Measurements from ENCODE around the gene TRIM17.

Gene TRIM17

DNA sequence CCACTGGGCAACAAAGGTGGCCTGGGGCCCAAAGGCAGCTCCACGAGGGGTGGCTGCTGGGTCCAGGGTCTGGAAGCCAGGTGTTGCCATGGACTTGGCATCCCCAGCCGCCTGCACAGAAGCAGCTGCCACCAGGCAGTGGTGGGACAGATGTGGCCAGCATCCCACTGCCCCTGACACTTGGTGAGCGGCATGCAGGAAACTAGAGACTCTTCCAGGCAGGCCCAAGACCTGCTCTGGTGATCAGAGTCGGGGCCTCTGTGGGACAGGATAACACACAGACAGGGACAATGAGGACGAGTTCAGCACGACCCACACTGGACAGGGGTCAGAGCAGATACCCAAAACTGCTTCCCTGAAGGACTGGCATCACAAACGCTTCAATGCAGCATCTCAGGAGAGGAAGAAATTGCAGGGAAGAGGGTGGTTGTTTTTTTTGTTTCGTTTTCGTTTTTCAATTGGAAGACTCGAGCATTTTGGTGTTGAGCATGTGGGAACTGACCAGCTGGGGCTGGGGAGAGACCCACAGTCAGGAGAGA is 36.4 kb upstream of the TRIM17 start:
- H3F3A ChIP-seq (ENCODE audit: insufficient read depth, low read length), result no peaks in the 10 kb centered on the region
- H2AFZ ChIP-seq (ENCODE audit: low read length), result no peak overlapping the region
- H3K27me3 ChIP-seq (ENCODE audit: insufficient read depth, low read length), result no peaks in the 10 kb centered on the region
- no peaks in the 10 kb centered on the region for H3K9me3 ChIP-seq (ENCODE audit: low read length)
- H4K20me1 ChIP-seq (ENCODE audit: insufficient read depth, low read length), result no peaks in the 10 kb centered on the region
- H3K27ac ChIP-seq (ENCODE audit: low read depth, low read length, poor library complexity, severe bottlenecking), result no peak overlapping the region
- no peaks in the 10 kb centered on the region for H3K79me2 ChIP-seq (ENCODE audit: insufficient read depth, low read length)
- TF ChIP-seq, protein P1, sequence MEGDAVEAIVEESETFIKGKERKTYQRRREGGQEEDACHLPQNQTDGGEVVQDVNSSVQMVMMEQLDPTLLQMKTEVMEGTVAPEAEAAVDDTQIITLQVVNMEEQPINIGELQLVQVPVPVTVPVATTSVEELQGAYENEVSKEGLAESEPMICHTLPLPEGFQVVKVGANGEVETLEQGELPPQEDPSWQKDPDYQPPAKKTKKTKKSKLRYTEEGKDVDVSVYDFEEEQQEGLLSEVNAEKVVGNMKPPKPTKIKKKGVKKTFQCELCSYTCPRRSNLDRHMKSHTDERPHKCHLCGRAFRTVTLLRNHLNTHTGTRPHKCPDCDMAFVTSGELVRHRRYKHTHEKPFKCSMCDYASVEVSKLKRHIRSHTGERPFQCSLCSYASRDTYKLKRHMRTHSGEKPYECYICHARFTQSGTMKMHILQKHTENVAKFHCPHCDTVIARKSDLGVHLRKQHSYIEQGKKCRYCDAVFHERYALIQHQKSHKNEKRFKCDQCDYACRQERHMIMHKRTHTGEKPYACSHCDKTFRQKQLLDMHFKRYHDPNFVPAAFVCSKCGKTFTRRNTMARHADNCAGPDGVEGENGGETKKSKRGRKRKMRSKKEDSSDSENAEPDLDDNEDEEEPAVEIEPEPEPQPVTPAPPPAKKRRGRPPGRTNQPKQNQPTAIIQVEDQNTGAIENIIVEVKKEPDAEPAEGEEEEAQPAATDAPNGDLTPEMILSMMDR (IDR thresholded peaks at IDR 0.05; ENCODE audit: low read length), result no peak
- no peak for TF ChIP-seq EZH2 (IDR thresholded peaks at IDR 0.05; ENCODE audit: borderline replicate concordance, low read length)
- peaks cover 3% of the 10 kb centered on the region for H3K4me1 ChIP-seq (ENCODE audit: insufficient read depth, low read length, severe bottlenecking)
- H3K9ac ChIP-seq (ENCODE audit: low read length), result no peak overlapping the region
- no peaks in the 10 kb centered on the region for H3K36me3 ChIP-seq (ENCODE audit: insufficient read depth, low read length)
- no peaks in the 10 kb centered on the region for H3K9me2 ChIP-seq (ENCODE audit: low read depth, low read length)
- no peak overlapping the region for H3K4me2 ChIP-seq (ENCODE audit: low read length)
- no peak overlapping the region for H3K4me3 ChIP-seq (ENCODE audit: low read depth, low read length, poor library complexity, severe bottlenecking)

DNA sequence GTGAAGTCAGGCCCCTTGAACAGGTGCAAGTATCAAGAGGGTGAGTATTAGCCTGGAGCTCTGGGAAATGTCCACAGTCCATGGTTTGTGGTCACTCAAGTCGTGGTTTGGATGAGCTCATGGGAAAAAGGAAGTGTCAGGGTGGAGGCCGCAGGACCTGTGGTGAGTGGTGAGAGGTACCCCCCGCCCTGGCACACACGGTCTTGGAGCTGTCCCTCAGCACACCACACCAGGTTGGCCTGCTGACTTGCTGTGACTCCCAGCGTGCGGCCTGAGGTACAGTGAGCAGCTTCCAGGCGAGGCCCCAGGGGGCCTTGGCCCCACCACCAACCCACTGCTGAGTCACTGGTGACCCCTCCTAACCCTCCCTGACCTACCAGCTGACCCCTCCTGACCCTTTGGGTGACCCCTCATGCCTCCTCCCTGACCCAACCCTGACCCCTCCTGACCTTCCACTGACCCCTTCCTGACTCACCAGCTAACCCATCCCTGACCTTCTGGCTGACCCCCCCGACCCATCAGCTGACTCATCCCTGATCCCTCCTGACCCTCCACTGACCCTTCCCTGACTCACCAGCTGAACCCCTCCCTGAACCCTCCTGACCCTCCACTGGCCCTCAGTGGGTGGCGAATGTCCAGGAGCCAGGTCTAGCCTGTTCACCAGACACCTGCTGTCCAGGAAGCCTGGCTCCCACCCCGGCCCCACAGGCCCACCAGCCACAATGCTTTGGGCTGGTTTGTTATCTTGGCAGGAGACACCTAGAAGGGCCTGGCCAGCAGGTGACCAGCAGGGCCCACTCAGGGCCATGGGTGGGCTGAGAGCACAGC is 35.7 kb upstream of the TRIM17 start:
- Histone ChIP-seq H3K27ac (ENCODE audit: low read depth, low read length, poor library complexity, severe bottlenecking) (no peak overlapping the region), H2AFZ (ENCODE audit: low read length) (no peak overlapping the region), H3K79me2 (ENCODE audit: insufficient read depth, low read length) (no peaks in the 10 kb centered on the region), H3K27me3 (ENCODE audit: insufficient read depth, low read length) (no peaks in the 10 kb centered on the region), H3K9me2 (ENCODE audit: low read depth, low read length) (no peaks in the 10 kb centered on the region), H3K4me1 (ENCODE audit: insufficient read depth, low read length, severe bottlenecking) (peaks cover 3% of the 10 kb centered on the region), H3K9me3 (ENCODE audit: low read length) (no peaks in the 10 kb centered on the region), H4K20me1 (ENCODE audit: insufficient read depth, low read length) (no peaks in the 10 kb centered on the region), H3K36me3 (ENCODE audit: insufficient read depth, low read length) (no peaks in the 10 kb centered on the region), H3F3A (ENCODE audit: insufficient read depth, low read length) (no peaks in the 10 kb centered on the region), H3K9ac (ENCODE audit: low read length) (no peak overlapping the region), H3K4me3 (ENCODE audit: low read depth, low read length, poor library complexity, severe bottlenecking) (no peak overlapping the region), H3K4me2 (ENCODE audit: low read length) (no peak overlapping the region)
- TF ChIP-seq EZH2 (IDR thresholded peaks at IDR 0.05; ENCODE audit: borderline replicate concordance, low read length), result no peak
- TF ChIP-seq, protein P1 (IDR thresholded peaks at IDR 0.05; ENCODE audit: low read length), result no peak

DNA sequence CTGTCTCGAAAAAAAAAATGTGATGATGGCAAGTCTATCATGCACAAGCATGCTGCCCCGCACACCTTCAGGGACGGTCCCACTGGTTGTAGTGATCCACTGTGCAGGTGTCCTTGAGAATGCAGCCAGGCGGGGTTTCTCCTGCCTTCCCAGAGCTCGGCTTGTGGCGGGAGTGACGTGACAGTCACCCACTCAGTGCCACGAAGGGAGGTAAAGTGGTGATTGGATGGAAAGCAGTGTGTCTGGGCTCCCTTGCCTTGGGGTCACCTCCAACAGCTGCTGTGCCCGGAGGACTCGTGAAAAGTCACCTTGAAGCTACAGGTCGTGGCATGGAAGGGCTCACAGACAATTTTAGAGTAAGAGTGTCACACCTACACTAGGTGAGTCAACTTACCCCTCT is 33.5 kb upstream of the TRIM17 start:
- TF ChIP-seq, protein P1 (IDR thresholded peaks at IDR 0.05; ENCODE audit: low read length), result no peak
- no peak for TF ChIP-seq EZH2 (IDR thresholded peaks at IDR 0.05; ENCODE audit: borderline replicate concordance, low read length)
- no peak overlapping the region for H3K9ac ChIP-seq (ENCODE audit: low read length)
- H3K4me1 ChIP-seq (ENCODE audit: insufficient read depth, low read length, severe bottlenecking), result no peaks in the 10 kb centered on the region
- H3K27ac ChIP-seq (ENCODE audit: low read depth, low read length, poor library complexity, severe bottlenecking), result no peak overlapping the region
- no peaks in the 10 kb centered on the region for H3K27me3 ChIP-seq (ENCODE audit: insufficient read depth, low read length)
- no peak overlapping the region for H3K4me3 ChIP-seq (ENCODE audit: low read depth, low read length, poor library complexity, severe bottlenecking)
- H4K20me1 ChIP-seq (ENCODE audit: insufficient read depth, low read length), result no peaks in the 10 kb centered on the region
- H3K9me2 ChIP-seq (ENCODE audit: low read depth, low read length), result no peaks in the 10 kb centered on the region
- H3F3A ChIP-seq (ENCODE audit: insufficient read depth, low read length), result no peaks in the 10 kb centered on the region
- H3K4me2 ChIP-seq (ENCODE audit: low read length), result no peak overlapping the region
- H3K36me3 ChIP-seq (ENCODE audit: insufficient read depth, low read length), result no peaks in the 10 kb centered on the region
- no peaks in the 10 kb centered on the region for H3K9me3 ChIP-seq (ENCODE audit: low read length)
- no peaks in the 10 kb centered on the region for H3K79me2 ChIP-seq (ENCODE audit: insufficient read depth, low read length)
- H2AFZ ChIP-seq (ENCODE audit: low read length), result no peak overlapping the region
